GM23248 (cell line): ENCODE results near the gene APH1A.

ENCODE experiments used
- EZH2 ChIP-seq: fragments of 200-600 bp; sonication (generic); IDR thresholded peaks from 2 replicates; pipeline ENCODE4 v1.6.1; 2018; ENCODE audit warnings: antibody characterized with exemption, mild to moderate bottlenecking; ENCODE audit not compliant: insufficient read depth, poor library complexity, severe bottlenecking
- EZH2phosphoT487 ChIP-seq: fragments of 200-600 bp; sonication (generic); IDR thresholded peaks from 2 replicates; pipeline ENCODE4 v1.6.1; 2018; ENCODE audit warnings: antibody characterized with exemption, moderate library complexity, mild to moderate bottlenecking, low read depth; ENCODE audit not compliant: insufficient read depth

- no peak for TF ChIP-seq EZH2
- no peak for TF ChIP-seq EZH2phosphoT487
Measured at GRCh38 chr1:150311762-150312161, 42.9 kb upstream of the APH1A start.
